ENCODE results near the gene WDR45B.

GRCh38 chr17:82632451-82632850, 15.8 kb downstream of the WDR45B start:
- no peak for TF ChIP-seq CTCF (IDR thresholded peaks at IDR 0.05; ENCODE audit: low read depth, low read length, poor library complexity, severe bottlenecking)
- no peak for TF ChIP-seq EZH2phosphoT487 (IDR thresholded peaks at IDR 0.05; ENCODE audit: borderline replicate concordance, low read length)

All from DOHH2 (cell line).